Choroid plexus epithelial cell (primary cell): ENCODE results near the gene CFAP97.

ENCODE experiments used
- DNase-seq: peaks from one replicate; pipeline ENCODE4 v3.0.0-alpha.2; 2010; ENCODE audit warnings: low read depth
- H3K4me3 ChIP-seq: 2 replicates; pipeline ENCODE4 v1.5.1; 2011; ENCODE audit warnings: low read depth, mild to moderate bottlenecking, control low read depth, low read length, moderate library complexity
- TF ChIP-seq, protein P1 (sequence below): conservative IDR thresholded peaks from 2 replicates; pipeline ENCODE4 v1.5.1; 2011; ENCODE audit warnings: low read depth, mild to moderate bottlenecking, control low read depth, inconsistent platforms, low read length, moderate library complexity

CFAP97 gene

DNA sequence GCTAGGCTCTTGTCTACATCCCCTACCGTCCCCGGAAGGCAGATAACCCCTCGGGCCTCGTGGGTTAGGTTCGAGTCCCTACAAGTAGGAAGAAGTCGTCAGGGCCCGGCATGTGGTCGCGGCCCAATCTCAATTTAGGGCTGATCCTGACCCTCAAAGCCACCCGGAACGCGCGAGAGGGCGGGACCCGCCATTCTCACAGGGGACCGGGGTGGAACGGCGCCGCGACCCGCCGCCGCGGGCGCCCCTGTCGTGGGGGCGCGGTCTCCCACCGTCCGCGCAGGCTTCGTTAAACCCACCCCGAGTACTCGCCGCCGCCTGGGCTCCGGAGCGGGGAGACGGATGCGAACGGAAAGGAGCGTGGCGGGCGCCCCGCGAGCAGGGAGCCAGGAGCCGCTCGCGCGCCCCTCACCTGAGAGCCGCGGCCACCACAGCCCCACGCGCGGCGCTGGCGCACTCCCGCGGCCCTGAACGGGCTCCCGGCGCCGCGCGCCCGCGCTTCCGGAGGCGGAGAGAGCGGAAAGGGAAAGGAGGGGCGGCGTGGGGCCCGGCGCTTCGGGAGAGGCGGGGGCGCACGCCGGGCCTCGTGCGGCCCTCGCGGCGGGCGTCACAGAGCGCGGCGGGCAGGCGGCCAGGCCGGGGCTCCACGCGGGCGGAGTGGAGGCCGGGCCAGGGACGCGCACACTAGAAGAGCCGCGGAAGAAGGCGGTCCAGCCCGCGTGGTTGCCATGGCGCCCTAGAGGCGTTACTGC, at the start of gene CFAP97:
Gene CFAP97 (minus strand): TSS at position 515 of the 752 bp plus-strand sequence. CDS start 12,804 bp downstream, outside the sequence.
- peak; percentile 94 for DNase-seq
- TF ChIP-seq, protein P1, sequence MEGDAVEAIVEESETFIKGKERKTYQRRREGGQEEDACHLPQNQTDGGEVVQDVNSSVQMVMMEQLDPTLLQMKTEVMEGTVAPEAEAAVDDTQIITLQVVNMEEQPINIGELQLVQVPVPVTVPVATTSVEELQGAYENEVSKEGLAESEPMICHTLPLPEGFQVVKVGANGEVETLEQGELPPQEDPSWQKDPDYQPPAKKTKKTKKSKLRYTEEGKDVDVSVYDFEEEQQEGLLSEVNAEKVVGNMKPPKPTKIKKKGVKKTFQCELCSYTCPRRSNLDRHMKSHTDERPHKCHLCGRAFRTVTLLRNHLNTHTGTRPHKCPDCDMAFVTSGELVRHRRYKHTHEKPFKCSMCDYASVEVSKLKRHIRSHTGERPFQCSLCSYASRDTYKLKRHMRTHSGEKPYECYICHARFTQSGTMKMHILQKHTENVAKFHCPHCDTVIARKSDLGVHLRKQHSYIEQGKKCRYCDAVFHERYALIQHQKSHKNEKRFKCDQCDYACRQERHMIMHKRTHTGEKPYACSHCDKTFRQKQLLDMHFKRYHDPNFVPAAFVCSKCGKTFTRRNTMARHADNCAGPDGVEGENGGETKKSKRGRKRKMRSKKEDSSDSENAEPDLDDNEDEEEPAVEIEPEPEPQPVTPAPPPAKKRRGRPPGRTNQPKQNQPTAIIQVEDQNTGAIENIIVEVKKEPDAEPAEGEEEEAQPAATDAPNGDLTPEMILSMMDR: no peak
- H3K4me3 ChIP-seq: peak within 1 kb of the TSS; percentile 69

DNA sequence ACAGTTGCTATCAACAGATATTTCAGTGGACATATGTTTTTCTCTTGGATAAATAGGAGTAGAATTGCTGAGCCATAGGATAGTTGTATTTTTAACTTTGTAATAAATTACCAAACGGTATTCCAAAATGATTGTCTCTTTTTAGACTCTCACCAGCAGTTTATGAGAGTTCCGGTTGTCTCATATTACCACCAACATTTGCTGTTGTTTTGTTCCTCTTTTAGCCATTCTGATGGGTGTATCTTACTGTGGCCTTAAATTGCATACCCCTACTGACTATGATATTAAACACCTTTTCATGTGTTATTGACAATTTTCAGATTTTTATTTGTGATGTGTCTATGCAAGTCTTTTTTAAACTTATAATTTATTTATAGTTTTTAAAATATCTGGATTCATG, 45.3 kb upstream of the CFAP97 start:
- no peak overlapping the region for H3K4me3 ChIP-seq
- TF ChIP-seq, protein P1: no peak
- DNase-seq: no peak

- TF ChIP-seq, protein P1: no peak
- H3K4me3 ChIP-seq: no peak overlapping the region
- no peak for DNase-seq
Measured at GRCh38 chr4:185248393-185249039, 44.7 kb upstream of the CFAP97 start.

DNA sequence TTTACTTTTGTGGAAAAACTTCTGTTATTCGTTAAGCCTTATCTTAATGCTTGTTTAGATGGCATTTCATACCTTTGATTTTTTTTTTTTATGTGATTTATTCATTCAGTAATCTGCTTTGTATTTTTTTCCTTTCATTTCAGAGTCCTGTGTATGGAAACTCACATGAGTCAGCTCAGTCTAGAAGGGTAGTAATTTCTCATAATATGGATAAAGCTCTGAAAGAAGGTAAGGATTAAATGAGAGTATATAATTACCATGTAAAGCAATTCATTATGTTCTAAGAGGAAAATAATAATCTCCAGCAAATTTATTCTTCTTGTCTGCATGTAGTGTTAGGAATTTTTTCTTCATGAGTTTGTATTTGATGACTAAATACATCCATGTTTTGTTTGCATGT, 43.4 kb upstream of the CFAP97 start:
- TF ChIP-seq, protein P1: no peak
- no peak overlapping the region for H3K4me3 ChIP-seq
- DNase-seq: peak; percentile 28

GRCh38 chr4:185246453-185246852, 42.7 kb upstream of the CFAP97 start:
- TF ChIP-seq, protein P1: no peak
- no peak for DNase-seq

GRCh38 chr4:185244763-185245162, 41.0 kb upstream of the CFAP97 start:
- TF ChIP-seq, protein P1: no peak
- H3K4me3 ChIP-seq: no peak overlapping the region

More at GRCh38 chr4:185246453-185246852, 42.7 kb upstream of the CFAP97 start:
- H3K4me3 ChIP-seq: no peak overlapping the region

More at GRCh38 chr4:185244763-185245162, 41.0 kb upstream of the CFAP97 start:
- no peak for DNase-seq
